ENCODE results near the gene TMEM59.
"Not testable (repeated sequence)": the region's sequence is repeated elsewhere in the genome, so short reads cannot be mapped to it uniquely, and the experiment has no call there.

The TMEM59 gene

GRCh38 chr1:54002544-54003248 is 50.3 kb downstream of the TMEM59 start:
- DNase-seq (ENCODE audit: low read depth) = no peak
- no peak for TF ChIP-seq MYC (IDR thresholded peaks at IDR 0.05; ENCODE audit: low read depth, low read length)
- TF ChIP-seq, protein P1, sequence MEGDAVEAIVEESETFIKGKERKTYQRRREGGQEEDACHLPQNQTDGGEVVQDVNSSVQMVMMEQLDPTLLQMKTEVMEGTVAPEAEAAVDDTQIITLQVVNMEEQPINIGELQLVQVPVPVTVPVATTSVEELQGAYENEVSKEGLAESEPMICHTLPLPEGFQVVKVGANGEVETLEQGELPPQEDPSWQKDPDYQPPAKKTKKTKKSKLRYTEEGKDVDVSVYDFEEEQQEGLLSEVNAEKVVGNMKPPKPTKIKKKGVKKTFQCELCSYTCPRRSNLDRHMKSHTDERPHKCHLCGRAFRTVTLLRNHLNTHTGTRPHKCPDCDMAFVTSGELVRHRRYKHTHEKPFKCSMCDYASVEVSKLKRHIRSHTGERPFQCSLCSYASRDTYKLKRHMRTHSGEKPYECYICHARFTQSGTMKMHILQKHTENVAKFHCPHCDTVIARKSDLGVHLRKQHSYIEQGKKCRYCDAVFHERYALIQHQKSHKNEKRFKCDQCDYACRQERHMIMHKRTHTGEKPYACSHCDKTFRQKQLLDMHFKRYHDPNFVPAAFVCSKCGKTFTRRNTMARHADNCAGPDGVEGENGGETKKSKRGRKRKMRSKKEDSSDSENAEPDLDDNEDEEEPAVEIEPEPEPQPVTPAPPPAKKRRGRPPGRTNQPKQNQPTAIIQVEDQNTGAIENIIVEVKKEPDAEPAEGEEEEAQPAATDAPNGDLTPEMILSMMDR (IDR thresholded peaks at IDR 0.05; ENCODE audit: low read depth, low read length) = no peak
- TF ChIP-seq, protein P2, sequence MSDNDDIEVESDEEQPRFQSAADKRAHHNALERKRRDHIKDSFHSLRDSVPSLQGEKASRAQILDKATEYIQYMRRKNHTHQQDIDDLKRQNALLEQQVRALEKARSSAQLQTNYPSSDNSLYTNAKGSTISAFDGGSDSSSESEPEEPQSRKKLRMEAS (IDR thresholded peaks at IDR 0.05; ENCODE audit: low read depth, low read length) = no peak
- no peak for TF ChIP-seq POLR2A (IDR thresholded peaks at IDR 0.05; ENCODE audit: extremely low read depth, insufficient read length)
- H3K4me3 ChIP-seq (ENCODE audit: low read depth, low read length) = no peak overlapping the region

DNA sequence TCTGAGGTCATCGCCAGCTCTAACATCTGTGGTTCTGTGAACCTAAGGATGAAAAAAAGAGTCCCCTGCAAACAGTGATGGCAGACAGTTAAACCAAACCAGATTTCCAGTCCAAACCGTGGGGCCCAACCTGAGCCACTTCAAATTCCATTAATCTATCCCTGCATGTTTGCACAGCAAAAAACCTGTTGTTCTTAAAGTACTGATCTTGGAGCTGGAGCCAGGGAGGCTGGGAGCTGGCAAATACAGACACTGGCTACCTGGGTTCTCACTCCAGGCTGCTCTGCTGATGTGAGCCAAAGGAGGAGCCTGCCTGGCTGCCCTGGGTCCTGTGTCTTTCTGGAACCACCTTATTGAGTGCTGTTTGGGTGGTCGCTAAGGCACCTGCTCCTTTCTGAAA is 51.4 kb downstream of the TMEM59 start:
- no peak overlapping the region for H3K4me3 ChIP-seq (ENCODE audit: low read depth, low read length)
- no peak for TF ChIP-seq POLR2A (IDR thresholded peaks at IDR 0.05; ENCODE audit: extremely low read depth, insufficient read length)
- TF ChIP-seq MYC (IDR thresholded peaks at IDR 0.05; ENCODE audit: low read depth, low read length) = no peak
- TF ChIP-seq, protein P1 (IDR thresholded peaks at IDR 0.05; ENCODE audit: low read depth, low read length) = no peak
- TF ChIP-seq, protein P2 (IDR thresholded peaks at IDR 0.05; ENCODE audit: low read depth, low read length) = no peak
- DNase-seq (ENCODE audit: low read depth) = no peak

- no peak for DNase-seq (ENCODE audit: low read depth)
- H3K4me3 ChIP-seq (ENCODE audit: low read depth, low read length) = no peak overlapping the region
- TF ChIP-seq, protein P1 (IDR thresholded peaks at IDR 0.05; ENCODE audit: low read depth, low read length) = no peak
- TF ChIP-seq MYC (IDR thresholded peaks at IDR 0.05; ENCODE audit: low read depth, low read length) (no peak), POLR2A (IDR thresholded peaks at IDR 0.05; ENCODE audit: extremely low read depth, insufficient read length) (no peak)
- TF ChIP-seq, protein P2 (IDR thresholded peaks at IDR 0.05; ENCODE audit: low read depth, low read length) = no peak
These were observed 53.1 kb downstream of the TMEM59 start for GRCh38 chr1:53999920-54000319.

DNA sequence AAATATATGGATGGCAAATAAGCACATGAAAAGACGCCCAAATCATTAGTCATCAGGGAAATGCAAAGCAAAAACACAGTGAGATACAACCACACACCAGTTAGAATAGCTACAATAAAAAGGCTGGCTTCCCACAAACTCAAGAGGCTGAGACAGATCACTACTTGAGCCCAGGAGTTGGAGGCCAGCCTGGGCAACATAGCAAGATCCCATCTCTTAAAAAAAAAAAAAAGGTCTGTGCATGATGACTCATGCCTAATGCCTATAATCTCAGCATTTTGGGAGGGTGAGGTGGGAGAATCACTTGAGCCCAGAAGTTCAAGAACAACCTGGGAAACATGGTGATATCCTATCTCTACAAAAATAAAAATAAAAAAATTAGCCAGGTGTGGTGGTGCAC is 54.8 kb downstream of the TMEM59 start:
- TF ChIP-seq, protein P1 (IDR thresholded peaks at IDR 0.05; ENCODE audit: low read depth, low read length) = no peak
- TF ChIP-seq MYC (IDR thresholded peaks at IDR 0.05; ENCODE audit: low read depth, low read length) = no peak
- TF ChIP-seq POLR2A (IDR thresholded peaks at IDR 0.05; ENCODE audit: extremely low read depth, insufficient read length) = no peak
- TF ChIP-seq, protein P2 (IDR thresholded peaks at IDR 0.05; ENCODE audit: low read depth, low read length) = no peak
- no peak for DNase-seq (ENCODE audit: low read depth)
- no peak overlapping the region for H3K4me3 ChIP-seq (ENCODE audit: low read depth, low read length)

- DNase-seq (ENCODE audit: low read depth) = no peak
- TF ChIP-seq, protein P1 (IDR thresholded peaks at IDR 0.05; ENCODE audit: low read depth, low read length) = no peak
- TF ChIP-seq MYC (IDR thresholded peaks at IDR 0.05; ENCODE audit: low read depth, low read length) (no peak), POLR2A (IDR thresholded peaks at IDR 0.05; ENCODE audit: extremely low read depth, insufficient read length) (no peak)
- TF ChIP-seq, protein P2 (IDR thresholded peaks at IDR 0.05; ENCODE audit: low read depth, low read length) = no peak
- no peak overlapping the region for H3K4me3 ChIP-seq (ENCODE audit: low read depth, low read length)
These were observed 57.3 kb downstream of the TMEM59 start for GRCh38 chr1:53995683-53996082.

- H3K4me3 ChIP-seq (ENCODE audit: low read depth, low read length); DNase-seq (ENCODE audit: low read depth): not testable (repeated sequence)
These were observed 58.5 kb downstream of the TMEM59 start for GRCh38 chr1:53994516-53994915.

Data from NB4 (cell line).